GM23338 (cell line): ENCODE measurements around the gene NAPG. TPM values are rescaled to one million over a fixed set of nuclear protein-coding genes. Genes with fewer than 3 reads are reported as not detected.

Experiments used
- ETS1 ChIP-seq: IDR thresholded peaks from 2 replicates; pipeline ENCODE4 v1.6.1; 2016; ENCODE audit warnings: antibody characterized with exemption
- EZH2 ChIP-seq: fragments of 200-600 bp; sonication (generic); IDR thresholded peaks from one replicate; pipeline ENCODE4 v1.8.0; 2017; ENCODE audit warnings: antibody characterized with exemption, mild to moderate bottlenecking, low read depth; ENCODE audit not compliant: unreplicated experiment
- EZH2phosphoT487 ChIP-seq: fragments of 200-600 bp; sonication (generic); IDR thresholded peaks from one replicate; pipeline ENCODE4 v1.8.1; 2018; ENCODE audit warnings: antibody characterized with exemption; ENCODE audit not compliant: unreplicated experiment
- JUNB ChIP-seq: IDR thresholded peaks from one replicate; pipeline ENCODE4 v1.6.1; 2016; ENCODE audit warnings: antibody characterized with exemption; ENCODE audit not compliant: unreplicated experiment
- NANOG ChIP-seq: IDR thresholded peaks from 2 replicates; pipeline ENCODE4 v1.6.1; 2016; ENCODE audit warnings: antibody characterized with exemption, borderline replicate concordance
- REST ChIP-seq: IDR thresholded peaks from one replicate; pipeline ENCODE4 v1.6.1; 2018; ENCODE audit warnings: antibody characterized with exemption; ENCODE audit not compliant: unreplicated experiment
- STAT1 ChIP-seq: IDR thresholded peaks from one replicate; pipeline ENCODE4 v1.6.1; 2016; ENCODE audit warnings: antibody characterized with exemption; ENCODE audit not compliant: unreplicated experiment
- ZNF114 ChIP-seq: fragments of 250-450 bp; sonication (Bioruptor Pico); IDR thresholded peaks from 2 replicates; pipeline ENCODE4 v1.5.0; 2020; ENCODE audit warnings: mild to moderate bottlenecking, moderate library complexity
- polyA plus RNA-seq: library from polyadenylated mRNA; unstranded; fragments of >200 nt; fragmentation: Nextera tagmentation; extraction: Ambion mirVana; gene quantifications from 2 replicates; pipeline ENCODE4 v1.2.1, GENCODE V29; 2016
- total RNA-seq: library from RNA; depleted of rRNA; stranded (reverse); fragments of >200 nt; shearing (Covaris generic); gene quantifications from 2 replicates; pipeline ENCODE4 v1.2.3, GENCODE V29; 2014
- TF ChIP-seq, protein P1 (sequence below): fragments of 250-450 bp; sonication (Bioruptor Pico); IDR thresholded peaks from 2 replicates; pipeline ENCODE4 v1.5.0; 2020; ENCODE audit warnings: mild to moderate bottlenecking, moderate library complexity

The NAPG gene
- total and polyA plus RNA-seq, 2 experiments from 2014 or later: 26.8 to 40.1 TPM

- TF ChIP-seq, protein P1, sequence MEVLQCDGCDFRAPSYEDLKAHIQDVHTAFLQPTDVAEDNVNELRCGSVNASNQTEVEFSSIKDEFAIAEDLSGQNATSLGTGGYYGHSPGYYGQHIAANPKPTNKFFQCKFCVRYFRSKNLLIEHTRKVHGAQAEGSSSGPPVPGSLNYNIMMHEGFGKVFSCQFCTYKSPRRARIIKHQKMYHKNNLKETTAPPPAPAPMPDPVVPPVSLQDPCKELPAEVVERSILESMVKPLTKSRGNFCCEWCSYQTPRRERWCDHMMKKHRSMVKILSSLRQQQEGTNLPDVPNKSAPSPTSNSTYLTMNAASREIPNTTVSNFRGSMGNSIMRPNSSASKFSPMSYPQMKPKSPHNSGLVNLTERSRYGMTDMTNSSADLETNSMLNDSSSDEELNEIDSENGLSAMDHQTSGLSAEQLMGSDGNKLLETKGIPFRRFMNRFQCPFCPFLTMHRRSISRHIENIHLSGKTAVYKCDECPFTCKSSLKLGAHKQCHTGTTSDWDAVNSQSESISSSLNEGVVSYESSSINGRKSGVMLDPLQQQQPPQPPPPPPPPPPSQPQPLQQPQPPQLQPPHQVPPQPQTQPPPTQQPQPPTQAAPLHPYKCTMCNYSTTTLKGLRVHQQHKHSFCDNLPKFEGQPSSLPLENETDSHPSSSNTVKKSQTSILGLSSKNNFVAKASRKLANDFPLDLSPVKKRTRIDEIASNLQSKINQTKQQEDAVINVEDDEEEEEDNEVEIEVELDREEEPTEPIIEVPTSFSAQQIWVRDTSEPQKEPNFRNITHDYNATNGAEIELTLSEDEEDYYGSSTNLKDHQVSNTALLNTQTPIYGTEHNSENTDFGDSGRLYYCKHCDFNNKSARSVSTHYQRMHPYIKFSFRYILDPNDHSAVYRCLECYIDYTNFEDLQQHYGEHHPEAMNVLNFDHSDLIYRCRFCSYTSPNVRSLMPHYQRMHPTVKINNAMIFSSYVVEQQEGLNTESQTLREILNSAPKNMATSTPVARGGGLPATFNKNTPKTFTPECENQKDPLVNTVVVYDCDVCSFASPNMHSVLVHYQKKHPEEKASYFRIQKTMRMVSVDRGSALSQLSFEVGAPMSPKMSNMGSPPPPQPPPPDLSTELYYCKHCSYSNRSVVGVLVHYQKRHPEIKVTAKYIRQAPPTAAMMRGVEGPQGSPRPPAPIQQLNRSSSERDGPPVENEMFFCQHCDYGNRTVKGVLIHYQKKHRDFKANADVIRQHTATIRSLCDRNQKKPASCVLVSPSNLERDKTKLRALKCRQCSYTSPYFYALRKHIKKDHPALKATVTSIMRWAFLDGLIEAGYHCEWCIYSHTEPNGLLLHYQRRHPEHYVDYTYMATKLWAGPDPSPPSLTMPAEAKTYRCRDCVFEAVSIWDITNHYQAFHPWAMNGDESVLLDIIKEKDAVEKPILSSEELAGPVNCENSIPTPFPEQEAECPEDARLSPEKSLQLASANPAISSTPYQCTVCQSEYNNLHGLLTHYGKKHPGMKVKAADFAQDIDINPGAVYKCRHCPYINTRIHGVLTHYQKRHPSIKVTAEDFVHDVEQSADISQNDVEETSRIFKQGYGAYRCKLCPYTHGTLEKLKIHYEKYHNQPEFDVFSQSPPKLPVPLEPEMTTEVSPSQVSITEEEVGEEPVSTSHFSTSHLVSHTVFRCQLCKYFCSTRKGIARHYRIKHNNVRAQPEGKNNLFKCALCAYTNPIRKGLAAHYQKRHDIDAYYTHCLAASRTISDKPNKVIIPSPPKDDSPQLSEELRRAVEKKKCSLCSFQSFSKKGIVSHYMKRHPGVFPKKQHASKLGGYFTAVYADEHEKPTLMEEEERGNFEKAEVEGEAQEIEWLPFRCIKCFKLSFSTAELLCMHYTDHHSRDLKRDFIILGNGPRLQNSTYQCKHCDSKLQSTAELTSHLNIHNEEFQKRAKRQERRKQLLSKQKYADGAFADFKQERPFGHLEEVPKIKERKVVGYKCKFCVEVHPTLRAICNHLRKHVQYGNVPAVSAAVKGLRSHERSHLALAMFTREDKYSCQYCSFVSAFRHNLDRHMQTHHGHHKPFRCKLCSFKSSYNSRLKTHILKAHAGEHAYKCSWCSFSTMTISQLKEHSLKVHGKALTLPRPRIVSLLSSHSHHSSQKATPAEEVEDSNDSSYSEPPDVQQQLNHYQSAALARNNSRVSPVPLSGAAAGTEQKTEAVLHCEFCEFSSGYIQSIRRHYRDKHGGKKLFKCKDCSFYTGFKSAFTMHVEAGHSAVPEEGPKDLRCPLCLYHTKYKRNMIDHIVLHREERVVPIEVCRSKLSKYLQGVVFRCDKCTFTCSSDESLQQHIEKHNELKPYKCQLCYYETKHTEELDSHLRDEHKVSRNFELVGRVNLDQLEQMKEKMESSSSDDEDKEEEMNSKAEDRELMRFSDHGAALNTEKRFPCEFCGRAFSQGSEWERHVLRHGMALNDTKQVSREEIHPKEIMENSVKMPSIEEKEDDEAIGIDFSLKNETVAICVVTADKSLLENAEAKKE (CRISPR knock-in tag): no peak
- TF ChIP-seq ZNF114 (CRISPR knock-in tag): no peak
- TF ChIP-seq JUNB: no peak
- no peak for TF ChIP-seq STAT1
- TF ChIP-seq EZH2: no peak
- TF ChIP-seq NANOG: no peak
- no peak for TF ChIP-seq ETS1
- no peak for TF ChIP-seq EZH2phosphoT487
- no peak for TF ChIP-seq REST
Observed at GRCh38 chr18:10562773-10563160, 36.9 kb downstream of the NAPG start (continued).
